T-helper 2 cell treated with Interferon-gamma antibody and Interleukin-4, amounts not matched to agents 5 μg/mL and 100 μg/mL, for 36 hours (primary cell): ENCODE data around the gene KLC1.
"Not testable (repeated sequence)": the region's sequence is repeated elsewhere in the genome, so short reads cannot be mapped to it uniquely, and the experiment has no call there.

Source experiments
- DNase-seq: peaks from one replicate; pipeline ENCODE4 v3.0.0; 2021; ENCODE audit warnings: low spot score
- H3K27ac Mint-ChIP-seq: one replicate; pipeline ENCODE4 v1.8.0; 2021; ENCODE audit warnings: mild to moderate bottlenecking, mixed read lengths
- H3K27me3 Mint-ChIP-seq: one replicate; pipeline ENCODE4 v1.8.0; 2021; ENCODE audit warnings: low read depth, mixed read lengths
- H3K36me3 Mint-ChIP-seq: one replicate; pipeline ENCODE4 v1.8.0; 2021; ENCODE audit warnings: low read depth, mixed read lengths
- H3K4me1 Mint-ChIP-seq: one replicate; pipeline ENCODE4 v1.8.0; 2021; ENCODE audit warnings: low read depth, mixed read lengths
- H3K4me3 Mint-ChIP-seq: one replicate; pipeline ENCODE4 v1.8.0; 2022; ENCODE audit warnings: mild to moderate bottlenecking, moderate library complexity, mixed read lengths
- H3K9me3 Mint-ChIP-seq: one replicate; pipeline ENCODE4 v1.8.0; 2021; ENCODE audit warnings: mixed read lengths

Gene KLC1

DNA sequence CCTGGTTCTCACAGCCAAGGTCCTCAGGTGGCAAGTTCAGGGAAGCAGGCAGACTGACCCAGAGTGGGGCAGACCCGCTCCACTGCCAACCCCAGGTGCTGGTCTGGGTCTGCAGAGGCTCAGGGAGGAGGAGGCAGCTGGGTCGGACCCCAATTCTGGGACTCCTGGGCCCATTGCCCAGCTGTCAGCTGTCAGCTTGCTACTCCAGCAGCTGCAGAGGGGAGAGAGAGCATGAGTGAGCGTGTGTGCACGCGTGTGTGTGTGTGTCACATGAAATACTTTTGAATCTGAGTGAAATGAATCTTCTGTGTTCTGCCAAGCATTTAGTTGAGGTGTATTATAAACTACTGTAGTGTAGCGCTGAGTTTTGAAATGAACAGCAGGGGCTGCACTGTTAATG is 55.5 kb downstream of the KLC1 start:
- no peaks in the 10 kb centered on the region for H3K4me1 Mint-ChIP-seq
- no peak overlapping the region for H3K4me3 Mint-ChIP-seq
- DNase-seq = no peak
- no peaks in the 10 kb centered on the region for H3K27me3 Mint-ChIP-seq
- peaks cover 24% of the 10 kb centered on the region for H3K36me3 Mint-ChIP-seq
- H3K27ac Mint-ChIP-seq = no peak overlapping the region
- no peaks in the 10 kb centered on the region for H3K9me3 Mint-ChIP-seq

DNA sequence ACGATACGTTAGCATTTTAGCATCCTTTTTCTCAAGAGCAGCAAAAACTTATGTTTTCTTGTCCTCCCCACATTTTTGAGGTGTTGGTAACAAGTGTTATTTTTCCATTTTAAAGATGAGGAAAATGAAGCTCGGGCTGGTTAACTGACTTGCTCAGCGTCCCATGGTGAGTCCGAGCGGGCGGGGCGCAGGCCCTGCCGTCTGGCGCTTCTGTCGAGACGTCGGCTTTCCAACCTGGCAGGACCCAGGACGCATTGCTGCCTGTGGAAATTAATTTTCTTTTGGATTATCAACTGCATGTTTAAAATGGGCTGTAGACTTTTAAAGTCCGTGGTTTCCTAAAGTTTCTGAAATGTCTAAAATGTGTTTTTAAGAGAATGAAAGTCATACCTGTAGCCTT is 55.9 kb downstream of the KLC1 start:
- Mint-ChIP-seq H3K36me3 (peaks cover 22% of the 10 kb centered on the region), H3K4me1 (no peaks in the 10 kb centered on the region), H3K4me3 (no peak overlapping the region), H3K27ac (no peak overlapping the region), H3K9me3 (no peaks in the 10 kb centered on the region), H3K27me3 (no peaks in the 10 kb centered on the region)
- DNase-seq = no peak

DNA sequence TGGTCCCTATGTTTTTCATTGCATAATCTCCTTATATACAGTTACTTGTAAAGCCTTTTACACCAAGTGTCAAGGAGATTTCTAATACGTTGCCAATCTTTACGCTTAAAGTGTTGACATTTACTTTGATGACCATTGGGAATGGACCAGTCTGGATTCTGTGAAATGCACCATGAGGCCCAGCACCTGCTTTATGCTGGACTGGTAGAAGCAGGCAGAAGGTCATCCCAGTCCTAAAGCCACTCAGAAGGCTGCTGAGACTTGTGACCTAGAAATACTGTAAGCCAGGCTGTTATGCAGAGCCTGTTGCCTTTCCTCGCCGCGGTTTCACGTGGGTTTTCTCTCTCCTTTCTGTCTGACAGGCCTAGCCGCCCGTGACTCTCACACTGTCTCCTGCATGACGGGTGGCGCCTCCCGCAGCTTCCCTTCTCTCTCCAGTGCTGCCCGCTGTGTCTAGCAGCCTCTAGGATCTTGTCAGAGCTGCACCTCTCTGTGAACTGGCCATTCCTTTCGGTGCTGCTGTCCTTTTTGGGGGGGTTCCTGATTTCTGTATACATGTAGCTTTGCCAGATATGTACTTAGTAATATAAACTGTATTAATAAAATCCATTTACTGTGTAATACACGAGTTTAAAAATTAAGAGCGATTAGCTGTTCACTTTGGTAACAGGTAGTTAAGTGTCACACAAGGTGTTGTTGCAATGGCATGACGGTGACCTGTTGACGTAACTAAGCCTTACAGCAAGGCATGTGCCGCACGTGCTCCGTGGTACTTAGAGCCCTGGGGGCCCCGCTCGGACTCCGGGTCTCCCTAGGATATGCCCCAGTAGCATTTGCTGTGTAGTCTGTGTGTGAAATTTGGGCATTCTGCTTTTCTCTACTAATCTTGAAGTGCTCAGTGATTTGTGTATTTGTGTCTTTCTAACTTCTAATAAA is 56.5 kb downstream of the KLC1 start:
- Mint-ChIP-seq H3K27ac (no peak overlapping the region), H3K36me3 (peaks cover 23% of the 10 kb centered on the region)

DNA sequence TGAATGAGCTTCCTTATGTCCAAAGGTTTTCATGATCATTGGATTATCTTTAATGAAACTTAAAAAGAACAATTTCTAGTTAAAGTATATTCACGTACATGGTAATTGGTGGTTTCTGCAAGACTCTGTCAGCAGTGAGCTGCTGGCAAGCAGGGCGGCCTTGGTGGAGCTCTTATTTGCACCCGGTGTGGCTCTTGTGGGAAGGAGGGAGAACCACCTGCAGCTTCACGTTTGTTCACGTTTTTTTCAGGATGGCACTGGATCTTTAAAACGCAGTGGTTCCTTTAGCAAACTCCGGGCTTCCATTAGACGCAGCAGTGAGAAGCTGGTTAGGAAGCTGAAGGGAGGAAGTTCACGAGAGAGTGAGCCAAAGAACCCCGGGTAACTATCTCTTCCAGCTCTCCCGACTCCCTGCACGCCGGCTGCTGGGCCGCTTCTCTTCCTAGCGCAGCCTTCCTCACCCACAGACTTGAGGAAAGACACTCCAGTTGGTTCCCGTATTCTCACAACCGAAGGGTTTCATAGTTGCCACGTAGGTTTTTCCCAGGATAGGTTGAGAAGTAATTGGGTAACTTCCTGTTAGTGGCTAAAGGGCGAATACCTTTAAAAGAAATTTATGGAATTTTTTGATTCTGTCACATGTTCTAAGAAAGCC is 57.9 kb downstream of the KLC1 start:
- H3K36me3 Mint-ChIP-seq = peaks cover 24% of the 10 kb centered on the region
- H3K4me3 Mint-ChIP-seq = no peak overlapping the region
- no peaks in the 10 kb centered on the region for H3K27me3 Mint-ChIP-seq
- H3K27ac Mint-ChIP-seq = no peak overlapping the region
- DNase-seq = no peak
- H3K9me3 Mint-ChIP-seq = no peaks in the 10 kb centered on the region
- no peaks in the 10 kb centered on the region for H3K4me1 Mint-ChIP-seq

More for the DNA sequence above, 56.5 kb downstream of the KLC1 start:
- Mint-ChIP-seq H3K4me3 (no peak overlapping the region), H3K27me3 (no peaks in the 10 kb centered on the region), H3K9me3 (no peaks in the 10 kb centered on the region), H3K4me1 (no peaks in the 10 kb centered on the region)
- DNase-seq = no peak

DNA sequence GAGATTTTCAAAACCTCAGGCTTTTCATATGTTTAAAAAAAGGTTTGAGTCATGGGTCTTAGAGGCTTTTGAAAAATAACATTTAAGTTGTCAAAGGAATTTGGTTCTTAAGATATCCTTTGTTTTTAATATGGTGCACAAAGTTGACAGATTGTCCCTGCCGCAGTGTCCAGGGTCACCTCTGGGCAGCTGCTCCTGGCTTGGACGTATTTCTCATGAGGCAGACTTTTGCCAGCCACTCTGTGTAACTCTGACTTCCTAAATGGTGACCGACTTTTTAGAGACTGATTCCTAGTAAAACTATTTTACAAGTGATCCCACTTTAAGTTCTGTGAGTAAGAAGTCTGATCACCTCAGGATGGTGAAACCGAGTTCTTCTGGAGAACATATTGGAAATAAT is 58.7 kb downstream of the KLC1 start:
- Mint-ChIP-seq H3K4me3 (no peak overlapping the region), H3K27ac (no peak overlapping the region), H3K36me3 (peaks cover 24% of the 10 kb centered on the region), H3K4me1 (no peaks in the 10 kb centered on the region), H3K27me3 (no peaks in the 10 kb centered on the region), H3K9me3 (no peaks in the 10 kb centered on the region)
- no peak for DNase-seq

DNA sequence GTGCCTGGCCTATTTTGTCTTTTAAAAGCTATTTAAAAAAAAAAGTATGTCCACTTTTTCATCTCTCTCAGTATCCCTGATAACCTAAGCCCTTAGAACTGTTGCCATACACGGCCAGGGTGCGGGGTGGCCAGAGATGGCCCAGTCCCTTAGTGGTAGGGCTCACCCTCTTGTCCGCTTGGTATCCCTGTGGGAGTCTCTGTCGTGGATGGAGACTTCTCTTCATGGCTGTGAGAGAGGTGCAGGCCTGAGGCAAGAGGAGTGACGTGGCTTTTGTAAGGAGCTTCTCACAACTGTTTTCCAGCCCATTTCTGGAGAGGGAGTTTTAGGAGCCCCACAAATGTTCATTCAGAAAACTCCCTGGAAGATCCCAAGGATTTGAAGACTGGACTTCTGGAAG is 59.4 kb downstream of the KLC1 start:
- Mint-ChIP-seq H3K4me3 (no peak overlapping the region), H3K36me3 (peaks cover 20% of the 10 kb centered on the region), H3K27ac (no peak overlapping the region), H3K4me1 (no peaks in the 10 kb centered on the region), H3K9me3 (no peaks in the 10 kb centered on the region), H3K27me3 (no peaks in the 10 kb centered on the region)
- no peak for DNase-seq

DNA sequence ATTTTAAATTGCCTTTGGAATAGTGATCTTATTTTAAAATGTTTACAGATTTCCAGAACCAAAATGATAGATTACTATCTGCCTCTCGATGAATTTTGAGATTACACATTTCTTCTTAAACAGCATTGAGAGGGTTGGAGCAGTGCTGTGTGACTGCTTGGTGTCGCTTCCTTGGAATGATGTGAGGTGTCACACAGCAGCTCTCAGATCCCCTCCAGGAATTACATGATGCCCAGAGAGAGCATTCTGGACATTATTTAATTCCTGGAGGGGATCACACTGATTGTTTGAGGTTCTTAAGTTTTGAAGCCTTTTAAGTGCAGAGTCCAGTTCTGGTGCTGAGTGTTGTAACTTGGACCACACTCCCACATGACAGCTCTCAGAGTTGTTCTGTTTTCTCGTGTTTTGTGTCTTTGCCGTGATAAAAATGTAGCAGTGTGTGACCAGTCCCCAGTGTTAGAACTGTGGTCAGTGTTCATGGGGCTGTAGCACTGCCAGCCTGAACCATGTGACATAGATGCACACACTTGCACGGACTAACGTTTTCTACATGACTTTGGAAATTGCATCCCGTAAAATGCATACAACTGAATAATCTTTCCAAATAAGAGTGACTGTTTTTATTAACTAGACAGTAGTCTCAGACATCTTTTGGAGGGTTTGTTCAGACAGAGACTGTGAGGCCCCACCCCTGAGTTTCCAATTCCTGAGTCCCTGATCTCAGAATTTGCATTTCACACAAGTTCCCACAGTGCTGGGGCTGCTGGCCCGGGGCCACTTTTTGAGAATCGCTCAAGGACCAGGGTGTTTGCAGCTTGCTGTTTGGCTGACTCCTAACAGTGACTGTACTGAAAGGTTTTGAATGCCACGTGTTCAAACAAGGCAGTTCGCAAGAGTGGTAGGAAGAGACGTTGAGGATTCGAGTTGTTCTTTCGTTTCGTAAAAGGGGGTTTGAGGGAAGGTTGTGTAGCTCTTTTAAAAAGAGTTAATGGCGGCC is 60.2 kb downstream of the KLC1 start:
- DNase-seq = no peak
- Mint-ChIP-seq H3K36me3 (peaks cover 23% of the 10 kb centered on the region), H3K27ac (no peak overlapping the region), H3K27me3 (no peaks in the 10 kb centered on the region), H3K4me3 (no peak overlapping the region), H3K9me3 (no peaks in the 10 kb centered on the region), H3K4me1 (no peaks in the 10 kb centered on the region)

DNA sequence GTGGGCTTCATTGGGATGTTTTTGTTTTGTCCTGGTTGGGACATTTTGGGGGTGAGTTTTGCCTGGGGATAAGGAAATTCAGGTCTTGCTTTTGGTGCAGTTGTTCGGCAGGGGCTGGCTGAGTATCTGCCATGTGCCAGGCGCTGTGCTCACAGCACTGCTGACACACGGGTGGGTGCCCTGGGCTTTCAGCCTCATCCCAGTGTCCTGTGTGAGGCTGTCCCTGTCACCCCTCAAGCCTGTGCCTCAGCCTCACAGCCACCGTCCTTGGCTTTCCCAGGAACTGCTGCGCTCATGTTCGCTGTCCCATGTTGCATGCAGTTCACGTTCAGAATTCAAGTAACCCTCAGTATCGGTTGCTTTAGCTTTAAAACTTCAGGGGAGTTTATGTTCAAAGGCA is 61.3 kb downstream of the KLC1 start:
- no peak overlapping the region for H3K27ac Mint-ChIP-seq

DNA sequence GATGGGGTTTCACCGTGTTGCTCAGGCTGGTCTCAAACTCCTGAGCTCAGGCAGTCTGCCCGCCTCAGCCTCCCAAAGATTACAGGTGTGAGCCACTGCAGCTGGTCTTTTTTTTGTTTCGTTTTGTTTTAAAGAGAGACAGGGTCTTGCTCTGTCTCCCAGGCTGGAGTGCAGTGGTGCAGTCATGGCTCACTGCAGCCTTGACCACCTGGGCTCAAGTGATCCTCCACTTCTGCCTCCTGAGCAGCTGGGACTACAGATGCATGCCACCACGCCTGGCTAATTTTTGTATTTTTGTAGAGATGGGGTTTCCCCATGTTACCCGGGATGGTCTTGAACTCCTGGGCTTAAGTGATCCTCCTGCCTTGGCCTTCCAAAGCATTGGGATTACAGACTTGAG is 62.6 kb downstream of the KLC1 start:
- H3K36me3 Mint-ChIP-seq = peaks cover 29% of the 10 kb centered on the region
- not testable (repeated sequence) for H3K27me3 Mint-ChIP-seq, H3K27ac Mint-ChIP-seq, H3K4me3 Mint-ChIP-seq, H3K9me3 Mint-ChIP-seq, H3K4me1 Mint-ChIP-seq, DNase-seq

More for the DNA sequence above, 61.3 kb downstream of the KLC1 start:
- no peak for DNase-seq
- H3K4me3 Mint-ChIP-seq = no peak overlapping the region
- no peaks in the 10 kb centered on the region for H3K27me3 Mint-ChIP-seq
- H3K9me3 Mint-ChIP-seq = no peaks in the 10 kb centered on the region
- H3K4me1 Mint-ChIP-seq = no peaks in the 10 kb centered on the region
- H3K36me3 Mint-ChIP-seq = peaks cover 24% of the 10 kb centered on the region

DNA sequence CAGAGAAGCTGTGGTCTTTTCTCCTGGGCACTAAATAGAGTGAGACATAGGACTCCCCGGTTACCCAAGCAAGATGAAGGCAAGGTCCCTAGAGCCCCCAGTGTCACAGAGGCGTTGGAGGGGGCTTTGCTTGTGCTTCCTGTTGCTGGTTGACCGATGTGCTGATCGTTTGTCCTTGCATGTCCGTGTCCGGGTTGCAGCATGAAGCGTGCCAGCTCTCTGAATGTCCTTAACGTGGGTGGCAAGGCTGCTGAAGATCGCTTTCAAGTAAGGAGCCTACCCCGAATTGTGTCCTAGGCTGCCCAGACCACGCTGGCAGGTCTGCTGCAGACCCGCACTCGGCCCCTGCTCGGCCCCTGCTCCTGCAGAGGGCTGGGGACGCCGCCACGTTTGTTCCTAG is 63.1 kb downstream of the KLC1 start:
- Mint-ChIP-seq H3K9me3 (no peaks in the 10 kb centered on the region), H3K36me3 (peaks cover 28% of the 10 kb centered on the region), H3K4me1 (no peaks in the 10 kb centered on the region), H3K27ac (no peak overlapping the region), H3K4me3 (no peak overlapping the region), H3K27me3 (no peaks in the 10 kb centered on the region)
- DNase-seq = no peak

DNA sequence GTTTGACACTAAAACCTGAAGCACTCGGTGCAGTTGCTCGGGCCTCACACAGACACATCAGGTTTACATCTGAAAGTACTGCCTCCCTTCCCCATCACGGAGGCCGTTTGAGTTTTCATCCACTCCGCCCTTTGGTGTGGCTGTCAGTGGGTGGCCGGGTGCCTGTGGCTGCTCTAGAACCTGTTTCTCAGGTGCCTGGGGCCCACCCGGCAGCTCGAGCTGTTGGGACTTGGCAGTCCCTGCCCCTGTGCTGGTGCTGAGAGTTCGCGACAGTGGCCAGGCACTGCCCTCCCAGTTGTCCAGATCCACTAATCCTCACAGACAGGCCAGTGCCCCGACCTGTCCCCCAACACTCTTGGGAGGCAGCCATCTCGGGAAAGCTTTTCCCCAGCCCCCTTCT is 63.9 kb downstream of the KLC1 start:
- Mint-ChIP-seq H3K36me3 (peaks cover 30% of the 10 kb centered on the region), H3K27ac (no peak overlapping the region), H3K4me3 (no peak overlapping the region), H3K9me3 (no peaks in the 10 kb centered on the region), H3K4me1 (no peaks in the 10 kb centered on the region), H3K27me3 (no peaks in the 10 kb centered on the region)
- DNase-seq = no peak

DNA sequence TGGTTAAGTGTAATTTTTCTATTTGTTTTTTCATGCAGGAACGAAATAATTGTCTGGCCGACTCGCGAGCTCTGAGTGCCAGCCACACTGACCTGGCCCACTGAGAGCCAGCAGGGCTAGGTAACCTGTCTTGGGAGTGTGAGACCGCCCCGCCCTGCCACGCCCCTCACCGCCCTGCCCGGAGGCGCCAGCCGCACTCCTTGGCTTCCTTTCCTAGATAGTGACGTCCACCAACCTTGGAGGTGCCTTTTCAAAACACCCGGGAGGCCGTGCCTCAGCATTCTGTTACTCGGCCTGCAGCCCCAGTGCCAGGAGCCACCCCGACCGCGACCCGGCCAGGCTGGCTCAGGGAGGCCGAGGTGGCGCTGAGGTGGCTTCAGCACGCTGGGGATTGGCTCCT is 64.5 kb downstream of the KLC1 start:
- H3K4me1 Mint-ChIP-seq = no peaks in the 10 kb centered on the region
- H3K27ac Mint-ChIP-seq = no peak overlapping the region
- no peak for DNase-seq
- no peaks in the 10 kb centered on the region for H3K27me3 Mint-ChIP-seq
- no peak overlapping the region for H3K4me3 Mint-ChIP-seq
- H3K9me3 Mint-ChIP-seq = no peaks in the 10 kb centered on the region
- H3K36me3 Mint-ChIP-seq = peaks cover 29% of the 10 kb centered on the region

DNA sequence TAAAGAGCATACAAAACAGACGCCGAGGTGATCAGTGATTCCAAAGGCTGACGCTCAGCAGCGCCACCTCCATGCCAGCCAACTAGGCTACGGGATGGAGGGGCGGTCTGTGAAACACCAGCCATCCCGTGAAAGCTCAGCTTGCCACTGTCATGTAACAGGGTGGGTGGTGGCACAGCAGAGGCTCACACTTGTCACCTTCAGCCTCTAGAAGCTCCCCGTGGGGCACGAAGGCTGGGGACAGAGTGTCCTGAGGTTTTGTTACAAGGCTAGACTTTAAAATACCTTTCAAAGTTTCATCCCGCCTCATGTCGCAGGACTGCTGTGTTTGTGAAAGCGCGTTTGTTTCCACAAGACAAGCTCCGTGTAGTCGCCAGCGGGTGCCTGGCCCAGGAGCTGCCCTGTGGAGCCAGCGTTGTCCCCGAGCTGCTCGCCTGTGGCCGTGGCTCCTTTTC is 65.6 kb downstream of the KLC1 start:
- no peak for DNase-seq
- H3K4me3 Mint-ChIP-seq = no peak overlapping the region

More for the DNA sequence above, 65.6 kb downstream of the KLC1 start:
- H3K27ac Mint-ChIP-seq = no peak overlapping the region
- H3K4me1 Mint-ChIP-seq = no peaks in the 10 kb centered on the region
- H3K9me3 Mint-ChIP-seq = no peaks in the 10 kb centered on the region
- peaks cover 24% of the 10 kb centered on the region for H3K36me3 Mint-ChIP-seq
- H3K27me3 Mint-ChIP-seq = no peaks in the 10 kb centered on the region
